ENCODE results near the gene NEDD9. TPM values are rescaled to one million over a fixed set of nuclear protein-coding genes. Genes with fewer than 3 reads are reported as not detected.

NEDD9 gene
- total and polyA plus RNA-seq, 2 donors (not counting 1 experiment from before 2014, with no cell fraction given), result 33.7 to 35.2 TPM

GRCh38 chr6:11258260-11259237 is 26.1 kb upstream of the NEDD9 start:
- Histone ChIP-seq H3K4me3 (replicated peaks in 1 of 4; ENCODE audit: control extremely low read depth in 1 of 4, insufficient read depth in 1 of 4, low read depth in 3 of 4, low read length in 4 of 4) (no peak overlapping the region), H3K4me1 (ENCODE audit: control insufficient read depth, extremely low read depth, insufficient read depth, low read length) (peaks cover 3% of the 10 kb centered on the region), H3K27ac (ENCODE audit: insufficient read depth, low read length) (no peak overlapping the region), H3K79me2 (ENCODE audit: control insufficient read depth, insufficient read depth, low read length) (no peaks in the 10 kb centered on the region), H3K9ac (ENCODE audit: insufficient read depth, low read length) (no peak overlapping the region), H2AFZ (ENCODE audit: low read length) (no peak overlapping the region), H4K20me1 (ENCODE audit: control insufficient read depth, extremely low read depth, insufficient read depth, low read length) (no peaks in the 10 kb centered on the region), H3K4me2 (ENCODE audit: extremely low read depth, insufficient read depth, low read length) (no peak overlapping the region), H3K9me3 (ENCODE audit: control insufficient read depth, insufficient read depth, low read depth, low read length) (no peaks in the 10 kb centered on the region), H3K27me3 (ENCODE audit: control insufficient read depth, insufficient read depth, low read length) (no peaks in the 10 kb centered on the region), H3K36me3 (ENCODE audit: control insufficient read depth, insufficient read depth, low read length) (no peaks in the 10 kb centered on the region)
- DNase-seq (ENCODE audit: low read depth in 2 of 2), result peak in 1 of 2 donors; percentile 67
- TF ChIP-seq CTCF (conservative IDR thresholded peaks at IDR 0.05 in 1 of 2, IDR thresholded peaks at IDR 0.05 in 1 of 2; ENCODE audit: low read depth in 1 of 2, low read length in 2 of 2), result no peak
- no peak for TF ChIP-seq EZH2 (IDR thresholded peaks at IDR 0.05; ENCODE audit: low read length, missing control alignments)

DNA sequence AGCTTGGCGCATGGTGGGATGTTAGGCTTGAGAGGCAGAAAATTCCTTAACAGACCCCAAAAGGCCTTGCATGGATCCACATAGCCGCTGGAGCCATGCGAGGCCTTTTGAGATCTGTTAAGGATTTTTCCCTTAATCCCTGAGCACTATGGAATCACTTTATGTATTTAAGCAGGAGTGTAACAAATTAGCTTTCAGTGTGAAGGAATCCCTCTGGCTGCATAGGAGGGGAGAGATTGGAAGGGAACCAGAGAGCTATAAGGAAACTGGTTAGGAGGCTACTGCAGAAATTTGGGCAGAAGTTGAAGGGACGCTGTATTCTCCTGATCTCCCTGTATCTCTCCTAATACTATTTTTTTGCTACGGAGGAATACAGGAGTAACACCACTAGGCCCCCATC is 23.1 kb upstream of the NEDD9 start:
- Histone ChIP-seq H3K27ac (ENCODE audit: insufficient read depth, low read length) (no peak overlapping the region), H3K9me3 (ENCODE audit: control insufficient read depth, insufficient read depth, low read depth, low read length) (no peaks in the 10 kb centered on the region), H3K27me3 (ENCODE audit: control insufficient read depth, insufficient read depth, low read length) (no peaks in the 10 kb centered on the region), H4K20me1 (ENCODE audit: control insufficient read depth, extremely low read depth, insufficient read depth, low read length) (no peaks in the 10 kb centered on the region), H3K79me2 (ENCODE audit: control insufficient read depth, insufficient read depth, low read length) (no peaks in the 10 kb centered on the region), H3K4me1 (ENCODE audit: control insufficient read depth, extremely low read depth, insufficient read depth, low read length) (peaks cover 7% of the 10 kb centered on the region), H3K36me3 (ENCODE audit: control insufficient read depth, insufficient read depth, low read length) (no peaks in the 10 kb centered on the region), H3K4me2 (ENCODE audit: extremely low read depth, insufficient read depth, low read length) (no peak overlapping the region), H3K9ac (ENCODE audit: insufficient read depth, low read length) (no peak overlapping the region), H2AFZ (ENCODE audit: low read length) (no peak overlapping the region), H3K4me3 (replicated peaks in 1 of 4; ENCODE audit: control extremely low read depth in 1 of 4, insufficient read depth in 1 of 4, low read depth in 3 of 4, low read length in 4 of 4) (no peak overlapping the region)
- no peak for DNase-seq (ENCODE audit: low read depth in 2 of 2)
- TF ChIP-seq EZH2 (IDR thresholded peaks at IDR 0.05; ENCODE audit: low read length, missing control alignments) (no peak), CTCF (conservative IDR thresholded peaks at IDR 0.05 in 1 of 2, IDR thresholded peaks at IDR 0.05 in 1 of 2; ENCODE audit: low read depth in 1 of 2, low read length in 2 of 2) (no peak)

DNA sequence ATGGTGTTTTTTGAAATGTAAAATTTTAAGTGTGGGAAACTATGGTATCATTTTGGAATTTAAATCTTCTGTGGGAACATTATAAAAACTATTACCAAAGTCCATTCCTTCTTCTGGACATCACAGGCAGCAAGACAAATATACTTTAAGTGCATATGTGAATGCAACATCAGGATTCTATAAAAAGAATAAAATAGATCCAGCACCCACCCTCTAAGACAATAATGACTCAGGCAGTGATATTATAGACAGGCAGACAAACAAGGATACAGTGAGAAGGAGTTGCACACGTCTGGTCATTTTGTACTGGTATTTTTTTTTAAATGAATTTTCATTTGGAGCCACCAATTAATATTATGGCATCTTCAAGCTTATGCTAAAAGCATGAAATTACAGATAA is 21.1 kb upstream of the NEDD9 start:
- H3K79me2 ChIP-seq (ENCODE audit: control insufficient read depth, insufficient read depth, low read length), result no peaks in the 10 kb centered on the region
- no peak for DNase-seq (ENCODE audit: low read depth in 2 of 2)
- H4K20me1 ChIP-seq (ENCODE audit: control insufficient read depth, extremely low read depth, insufficient read depth, low read length), result no peaks in the 10 kb centered on the region
- no peak overlapping the region for H3K4me2 ChIP-seq (ENCODE audit: extremely low read depth, insufficient read depth, low read length)
- H3K27me3 ChIP-seq (ENCODE audit: control insufficient read depth, insufficient read depth, low read length), result no peaks in the 10 kb centered on the region
- no peak overlapping the region for H3K9ac ChIP-seq (ENCODE audit: insufficient read depth, low read length)
- H2AFZ ChIP-seq (ENCODE audit: low read length), result no peak overlapping the region
- H3K4me1 ChIP-seq (ENCODE audit: control insufficient read depth, extremely low read depth, insufficient read depth, low read length), result peaks cover 7% of the 10 kb centered on the region
- no peak overlapping the region for H3K27ac ChIP-seq (ENCODE audit: insufficient read depth, low read length)
- no peaks in the 10 kb centered on the region for H3K9me3 ChIP-seq (ENCODE audit: control insufficient read depth, insufficient read depth, low read depth, low read length)
- H3K4me3 ChIP-seq (replicated peaks in 1 of 4; ENCODE audit: control extremely low read depth in 1 of 4, insufficient read depth in 1 of 4, low read depth in 3 of 4, low read length in 4 of 4), result no peak overlapping the region
- H3K36me3 ChIP-seq (ENCODE audit: control insufficient read depth, insufficient read depth, low read length), result no peaks in the 10 kb centered on the region
- TF ChIP-seq CTCF (conservative IDR thresholded peaks at IDR 0.05 in 1 of 2, IDR thresholded peaks at IDR 0.05 in 1 of 2; ENCODE audit: low read depth in 1 of 2, low read length in 2 of 2) (no peak), EZH2 (IDR thresholded peaks at IDR 0.05; ENCODE audit: low read length, missing control alignments) (no peak)

Measured in fibroblast of lung (primary cell).